Stimulated activated CD8-positive, alpha-beta memory T cell treated with anti-CD3 and anti-CD28 coated beads, Interleukin-7, amount 100 ng/mL, for 1 hour (primary cell): ENCODE measurements around the gene ELK1.
"Not testable (repeated sequence)": the region's sequence is repeated elsewhere in the genome, so short reads cannot be mapped to it uniquely, and the experiment has no call there.

Source experiments
- DNase-seq, 2 donors: peaks; one replicate each; pipeline ENCODE4 v3.0.0-alpha.2; 2020; ENCODE audit warnings: low read depth in 2 of 2

The ELK1 gene, protein sequence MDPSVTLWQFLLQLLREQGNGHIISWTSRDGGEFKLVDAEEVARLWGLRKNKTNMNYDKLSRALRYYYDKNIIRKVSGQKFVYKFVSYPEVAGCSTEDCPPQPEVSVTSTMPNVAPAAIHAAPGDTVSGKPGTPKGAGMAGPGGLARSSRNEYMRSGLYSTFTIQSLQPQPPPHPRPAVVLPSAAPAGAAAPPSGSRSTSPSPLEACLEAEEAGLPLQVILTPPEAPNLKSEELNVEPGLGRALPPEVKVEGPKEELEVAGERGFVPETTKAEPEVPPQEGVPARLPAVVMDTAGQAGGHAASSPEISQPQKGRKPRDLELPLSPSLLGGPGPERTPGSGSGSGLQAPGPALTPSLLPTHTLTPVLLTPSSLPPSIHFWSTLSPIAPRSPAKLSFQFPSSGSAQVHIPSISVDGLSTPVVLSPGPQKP

DNA sequence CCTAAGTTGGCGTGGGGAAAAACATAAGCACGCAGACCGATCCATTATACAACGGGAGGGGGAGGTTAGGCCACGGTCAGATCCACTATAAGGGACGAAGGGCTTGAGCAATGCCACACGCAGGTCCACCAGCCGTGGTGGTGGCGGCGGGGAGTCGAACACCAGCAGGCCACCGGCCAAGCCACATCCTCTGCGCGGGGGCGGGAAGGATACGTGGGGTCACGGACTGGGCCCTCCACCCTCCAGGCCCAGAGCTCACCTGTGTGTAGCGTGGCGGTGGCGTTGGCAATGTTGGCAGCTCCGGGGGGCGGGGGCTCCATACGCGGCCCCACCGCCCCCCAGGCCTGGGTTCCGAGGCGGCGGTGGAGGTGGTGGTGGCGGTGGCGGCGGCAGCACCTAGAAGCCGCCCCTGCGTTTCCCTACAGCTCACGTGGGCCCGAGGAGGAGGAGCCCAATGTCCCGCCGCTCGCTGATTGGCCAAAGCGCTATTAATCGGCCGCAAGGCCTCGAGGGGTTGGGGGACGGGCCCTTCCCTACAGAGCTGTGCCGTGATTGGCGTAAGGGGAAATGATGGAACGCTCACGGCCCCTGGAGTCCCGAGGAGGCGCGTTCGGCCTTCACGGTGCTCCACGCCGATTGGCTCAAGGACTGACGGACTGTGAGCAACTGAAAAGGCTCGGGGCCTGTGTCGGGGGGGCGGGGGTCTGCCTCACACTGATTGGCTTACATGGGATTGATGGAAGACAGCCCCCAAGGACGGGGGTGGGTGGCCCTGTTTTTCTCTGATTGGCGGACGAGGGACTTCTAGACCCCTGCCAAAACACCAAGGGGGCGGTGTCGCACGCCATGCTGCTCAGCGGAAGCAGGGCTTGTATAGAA lies at the start of gene ELK1:
Gene ELK1 (minus strand): TSS at position 400 of the 879 bp plus-strand sequence. CDS start 9,122 bp downstream, outside the sequence.
- DNase-seq = peak; percentile 63 to 68

DNA sequence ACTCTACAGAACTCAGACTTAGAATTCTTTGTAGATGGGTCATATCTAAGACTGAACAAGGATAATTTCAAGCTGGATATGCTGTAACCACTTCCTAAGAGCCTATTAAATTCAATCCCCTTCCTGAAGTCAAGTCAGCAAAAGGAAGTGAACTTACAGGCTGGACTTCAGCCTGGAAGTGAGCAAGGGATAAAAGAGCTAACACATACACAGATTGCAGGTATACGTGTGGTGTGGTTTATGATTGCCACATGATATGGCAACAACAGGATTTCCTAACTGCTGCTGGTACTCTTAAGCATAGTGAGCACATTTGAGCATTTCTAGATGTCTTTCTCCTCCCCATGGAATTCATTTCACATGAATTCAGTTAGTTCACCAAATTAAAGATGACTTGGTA lies 46.8 kb upstream of the ELK1 start:
- DNase-seq = no peak

DNA sequence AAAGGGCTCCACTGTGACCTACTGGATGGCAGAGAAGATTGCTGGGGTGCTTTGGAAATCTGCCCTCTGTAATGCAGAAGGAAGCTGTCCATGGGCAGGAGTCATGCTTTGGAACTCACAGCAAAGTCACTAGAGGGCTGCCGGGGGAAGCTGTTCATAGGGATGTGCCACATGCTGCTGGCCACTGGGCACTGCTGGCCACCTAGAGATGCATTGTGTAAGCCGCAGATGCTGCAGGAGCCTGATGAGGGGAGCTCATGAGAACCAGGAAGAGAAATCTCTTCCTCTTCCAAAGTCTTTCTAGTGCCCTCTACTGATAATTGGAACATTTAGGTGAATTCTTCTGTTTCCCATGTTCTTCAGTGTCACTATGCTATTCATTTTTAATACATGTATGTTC lies 39.8 kb upstream of the ELK1 start:
- DNase-seq = no peak

DNA sequence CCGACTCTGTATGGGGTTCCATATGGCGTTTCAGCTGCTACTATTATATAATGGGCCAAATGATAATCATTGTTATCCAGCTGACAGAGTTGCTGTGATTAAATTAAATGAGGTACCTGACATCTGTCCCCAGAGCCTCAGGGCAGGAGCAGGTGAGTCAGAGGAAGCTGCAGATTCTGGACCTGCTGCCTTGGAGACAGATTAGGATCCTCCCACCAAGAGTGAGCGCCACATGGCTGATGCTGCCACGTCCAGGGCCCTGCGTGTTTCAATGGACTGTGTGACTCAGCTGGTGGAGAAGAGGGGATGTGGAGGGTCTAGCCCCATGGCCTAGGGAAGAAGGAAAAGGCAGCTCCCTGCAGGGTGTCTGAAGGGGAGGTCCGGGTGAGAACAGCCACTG lies 36.9 kb upstream of the ELK1 start:
- no peak for DNase-seq

DNA sequence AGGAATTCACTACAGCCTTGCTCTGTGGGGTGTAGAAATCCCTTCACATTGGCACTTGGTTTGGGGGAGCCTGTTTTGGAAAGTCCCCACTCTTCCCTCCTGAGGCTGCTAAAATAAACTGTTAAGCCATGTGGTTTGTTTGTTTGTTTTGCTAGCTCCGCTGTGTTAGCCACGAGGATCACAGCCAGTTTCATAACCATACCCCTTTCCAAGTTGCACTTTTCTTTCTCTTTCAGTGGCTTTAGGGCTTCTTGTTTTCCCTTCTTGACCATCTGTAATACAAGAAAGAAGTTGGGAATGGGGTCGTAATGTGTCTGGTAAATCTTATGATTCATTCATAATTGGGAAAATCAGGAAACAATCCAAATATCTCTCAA lies 33.5 kb upstream of the ELK1 start:
- no peak for DNase-seq

DNA sequence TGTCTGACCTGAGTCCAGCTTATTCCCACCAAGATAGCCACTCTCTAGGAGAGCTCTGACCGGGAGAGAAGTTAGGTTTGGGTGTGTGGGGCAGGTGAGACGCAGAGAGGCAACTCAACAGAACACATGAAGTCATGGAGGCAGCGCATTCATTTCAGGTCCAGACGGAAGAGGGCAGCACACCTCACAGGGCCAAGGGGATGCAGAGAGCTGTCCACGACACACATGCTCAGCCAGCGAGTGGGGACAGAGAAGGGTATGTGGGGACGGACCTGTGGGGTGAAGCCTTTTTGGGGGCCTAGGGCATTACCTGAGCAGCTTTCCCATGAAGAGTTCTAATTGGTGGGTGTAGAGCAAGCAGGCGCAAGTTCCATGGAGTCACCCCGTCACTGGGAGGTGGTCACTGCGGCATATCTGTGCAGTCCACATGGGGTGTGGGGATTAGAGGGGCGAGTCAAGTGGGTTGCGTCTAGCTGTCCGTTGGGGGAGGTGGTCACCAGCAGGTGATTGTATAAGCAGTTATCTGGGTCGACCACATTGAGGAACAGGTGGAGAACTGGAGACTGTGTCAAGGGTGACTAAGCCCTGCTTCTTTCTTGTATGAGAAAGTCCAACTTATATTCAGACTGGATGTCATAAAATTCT lies 32.9 kb upstream of the ELK1 start:
- DNase-seq = no peak

DNA sequence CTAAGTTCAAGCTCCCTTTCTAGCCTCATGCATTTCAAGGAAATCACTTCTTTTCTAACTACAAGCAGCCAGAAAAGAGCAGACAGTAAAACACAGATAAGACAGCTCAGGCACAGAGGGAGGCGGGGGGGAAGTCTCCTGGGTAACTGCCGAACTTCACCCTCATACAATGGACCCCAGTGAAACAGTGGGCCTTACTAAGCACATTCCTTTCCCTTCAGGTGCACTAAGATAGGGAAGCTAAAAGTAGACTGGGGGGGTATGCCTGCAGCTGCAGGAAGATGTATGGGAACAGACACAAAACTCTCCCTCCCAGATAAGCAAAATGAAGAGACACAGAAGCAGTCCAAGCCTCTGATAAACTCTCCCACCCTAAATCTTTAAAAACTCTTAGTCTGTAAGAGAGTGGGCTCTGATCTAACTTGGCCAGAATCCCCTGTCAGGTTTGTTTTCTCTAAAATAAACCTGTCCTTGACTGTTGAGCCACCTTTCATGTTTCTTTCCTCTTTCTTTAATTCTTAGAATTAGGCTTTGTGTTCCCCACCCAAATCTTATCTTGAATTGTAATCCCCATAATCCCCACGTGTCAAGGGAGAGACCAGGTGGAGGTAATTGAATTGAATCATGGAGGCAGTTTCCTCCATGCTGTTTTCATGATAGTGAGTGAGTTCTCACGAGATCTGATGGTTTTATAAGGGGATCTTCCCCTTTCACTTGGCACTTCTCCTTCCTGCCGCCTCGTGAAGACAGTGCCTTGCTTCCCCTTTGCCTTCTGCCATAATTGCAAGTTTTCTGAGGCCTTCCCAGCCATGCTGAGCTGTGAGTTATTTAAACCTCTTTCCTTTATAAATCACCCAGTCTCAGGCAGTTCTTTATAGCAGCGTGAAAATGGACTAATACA lies 25.8 kb upstream of the ELK1 start:
- not testable (repeated sequence) for DNase-seq

DNA sequence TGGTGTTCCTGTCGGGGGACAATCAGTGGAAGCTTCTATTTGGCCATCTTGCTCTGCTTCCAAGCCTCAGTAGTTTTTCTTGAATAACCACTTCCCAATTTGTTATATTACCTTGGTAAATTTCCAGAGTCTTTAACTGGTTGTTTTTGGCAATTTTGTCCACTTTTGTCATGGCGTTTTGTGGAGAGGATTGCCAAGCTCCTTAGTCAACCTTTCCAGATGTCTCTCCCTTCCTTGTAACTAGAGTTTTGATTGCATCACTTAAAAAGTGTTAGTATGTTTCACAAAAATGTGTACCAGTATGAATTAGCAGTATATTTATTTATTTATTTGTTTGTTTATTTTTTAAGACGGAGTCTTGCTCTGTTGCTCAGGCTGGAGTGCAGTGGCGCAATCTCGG lies 24.4 kb upstream of the ELK1 start:
- no peak for DNase-seq

DNA sequence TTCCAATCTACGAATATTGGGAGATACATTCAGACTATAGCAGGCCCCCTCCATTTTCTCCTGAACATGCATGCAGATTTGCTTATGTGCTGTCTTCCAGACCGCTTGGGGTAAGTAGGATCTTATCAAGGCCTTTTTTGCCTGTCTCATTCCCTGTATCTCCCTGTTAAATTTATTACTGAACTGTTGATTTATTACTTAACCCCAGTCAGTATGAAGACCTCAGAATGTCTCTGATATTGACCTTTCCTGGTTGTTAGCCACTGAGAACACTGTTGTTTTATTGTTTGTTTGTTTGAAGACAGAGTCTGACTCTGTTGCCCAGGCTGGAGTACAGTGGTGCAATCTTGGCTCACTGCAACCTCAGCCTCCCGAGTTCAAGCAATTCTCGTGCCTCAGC lies 15.4 kb upstream of the ELK1 start:
- not testable (repeated sequence) for DNase-seq

DNA sequence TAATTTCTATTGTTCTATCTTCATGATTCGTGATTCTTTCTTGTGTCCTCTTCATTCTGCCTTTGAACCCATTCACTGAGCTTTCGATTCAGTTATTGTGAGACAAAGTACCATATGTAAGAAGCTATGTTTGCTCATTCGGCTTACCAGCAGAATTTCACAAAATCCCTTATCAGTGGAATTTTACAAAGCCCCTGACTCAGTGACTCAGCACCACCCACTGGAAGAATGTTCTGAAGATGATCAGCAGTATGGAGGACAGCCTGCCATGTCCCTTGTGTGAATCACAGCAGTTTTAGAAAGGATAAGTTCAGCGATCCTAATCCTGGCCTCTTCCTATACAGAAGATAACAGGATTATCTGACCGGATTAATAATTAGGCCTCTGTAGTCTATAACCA lies 14.4 kb upstream of the ELK1 start:
- DNase-seq = no peak

DNA sequence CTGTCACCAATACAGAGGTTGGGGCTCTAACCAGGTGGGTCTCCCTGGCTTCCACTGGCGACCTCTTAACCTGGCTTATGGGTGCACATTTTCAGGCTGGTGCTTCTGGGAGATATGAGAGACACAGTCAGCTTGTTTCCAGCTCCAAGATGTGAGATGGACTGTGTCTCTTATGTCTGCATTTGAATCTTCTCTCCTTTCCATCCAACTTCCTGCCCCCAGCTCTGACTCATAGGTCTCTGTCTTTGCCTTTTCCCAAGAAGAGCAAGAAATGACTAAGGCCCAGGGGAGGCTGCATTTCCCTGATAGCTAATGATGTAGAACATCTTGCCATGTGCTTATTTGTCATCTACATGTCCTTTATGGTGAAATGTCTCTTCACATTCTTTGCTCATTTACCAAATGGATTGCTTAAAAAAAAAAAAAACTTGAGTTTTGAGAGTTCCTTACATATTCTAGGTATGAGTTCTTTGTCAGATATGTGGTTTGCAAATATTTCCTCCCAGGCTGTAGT lies 11.8 kb upstream of the ELK1 start:
- no peak for DNase-seq

DNA sequence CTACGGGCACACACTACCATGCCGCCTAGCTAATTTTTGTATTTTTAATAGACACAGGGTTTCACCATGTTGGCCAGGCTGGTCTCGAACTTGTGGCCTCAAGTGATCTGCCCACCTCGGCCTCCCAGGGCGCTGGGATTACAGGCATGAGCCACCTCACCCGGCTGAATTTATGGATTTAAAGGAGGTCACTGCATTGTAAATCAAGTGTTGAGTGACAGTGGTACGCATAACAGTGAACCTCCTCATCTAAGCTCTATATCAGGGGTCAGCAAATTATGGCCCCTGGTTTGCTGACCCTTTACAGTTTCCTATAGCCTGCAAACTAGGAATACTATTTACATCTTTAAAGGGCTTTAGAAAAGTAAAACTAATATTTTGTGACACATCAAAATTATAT lies 11.2 kb upstream of the ELK1 start:
- no peak for DNase-seq

DNA sequence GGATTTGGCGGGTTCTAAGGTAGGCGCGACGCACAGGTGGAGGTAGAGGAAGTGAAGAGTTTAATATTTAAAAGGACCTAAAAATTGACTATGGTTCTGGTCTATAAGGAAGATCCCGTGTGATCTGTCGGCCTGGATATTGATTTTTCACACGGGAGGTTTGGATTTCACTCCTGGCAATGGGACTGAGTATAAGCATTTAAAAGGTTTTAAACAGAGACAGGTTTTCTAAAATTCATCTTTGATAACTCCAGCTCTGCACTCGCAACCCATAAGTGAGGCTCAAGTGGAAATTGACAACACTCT lies 9.0 kb upstream of the ELK1 start:
- DNase-seq = no peak

DNA sequence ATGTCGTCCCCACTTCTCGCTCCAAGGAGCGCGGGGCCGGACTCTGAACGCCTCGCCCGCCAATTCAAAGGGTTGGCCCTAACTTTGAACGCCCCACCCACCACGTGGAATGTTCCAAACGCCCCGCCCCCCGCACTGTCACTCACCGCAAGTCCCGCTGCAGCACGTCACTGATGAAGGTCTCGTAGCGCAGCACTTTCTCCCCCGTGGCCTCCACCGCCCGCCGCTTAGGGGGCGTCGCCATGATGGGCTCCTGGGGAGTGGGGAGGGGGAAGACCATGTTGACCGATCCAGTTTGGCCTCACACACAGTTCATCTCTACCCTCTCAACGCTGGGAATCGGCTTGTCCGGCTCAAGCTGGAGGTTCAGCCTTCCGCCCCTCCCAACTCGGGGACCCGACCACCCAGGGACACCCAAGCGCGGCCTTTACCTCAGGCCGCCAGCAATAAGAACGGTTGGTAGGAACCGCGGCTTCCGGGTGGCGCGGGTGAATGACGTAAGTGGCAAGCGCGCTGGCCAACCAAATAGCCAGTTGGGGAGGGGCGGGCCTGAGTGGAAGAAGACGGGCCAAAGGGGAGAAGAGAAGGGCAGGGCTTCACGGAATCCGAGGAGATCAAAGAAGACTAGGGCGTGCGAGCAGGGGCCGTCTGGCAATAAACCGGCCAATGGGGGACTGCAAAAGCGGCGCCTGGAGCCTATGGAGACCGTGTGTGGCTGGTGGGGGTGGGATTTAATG lies 8.5 kb upstream of the ELK1 start, which contains the start of gene UXT:
Gene UXT (minus strand): TSS at position 497 of the 737 bp plus-strand sequence. CDS start 253 bp downstream, at position 244.
- peak; percentile 74 to 77 for DNase-seq

DNA sequence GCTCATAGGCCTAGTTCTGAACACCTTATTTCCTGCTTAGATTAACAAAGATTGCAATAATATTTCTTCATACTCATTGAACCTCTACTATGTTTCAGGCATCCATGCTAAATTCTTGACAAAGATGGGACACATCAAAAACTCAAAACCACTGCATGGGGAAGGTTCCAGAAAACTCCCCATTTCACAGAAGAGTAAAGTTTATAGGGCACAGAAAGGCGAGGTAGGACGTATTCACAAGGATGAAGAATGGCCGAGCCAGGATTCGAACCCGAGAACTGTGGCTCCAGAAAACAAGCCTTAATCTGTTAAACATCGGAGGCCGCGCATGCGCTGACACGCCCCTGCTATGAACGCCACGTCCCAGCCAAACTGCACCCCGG lies 7.9 kb upstream of the ELK1 start:
- DNase-seq = no peak

DNA sequence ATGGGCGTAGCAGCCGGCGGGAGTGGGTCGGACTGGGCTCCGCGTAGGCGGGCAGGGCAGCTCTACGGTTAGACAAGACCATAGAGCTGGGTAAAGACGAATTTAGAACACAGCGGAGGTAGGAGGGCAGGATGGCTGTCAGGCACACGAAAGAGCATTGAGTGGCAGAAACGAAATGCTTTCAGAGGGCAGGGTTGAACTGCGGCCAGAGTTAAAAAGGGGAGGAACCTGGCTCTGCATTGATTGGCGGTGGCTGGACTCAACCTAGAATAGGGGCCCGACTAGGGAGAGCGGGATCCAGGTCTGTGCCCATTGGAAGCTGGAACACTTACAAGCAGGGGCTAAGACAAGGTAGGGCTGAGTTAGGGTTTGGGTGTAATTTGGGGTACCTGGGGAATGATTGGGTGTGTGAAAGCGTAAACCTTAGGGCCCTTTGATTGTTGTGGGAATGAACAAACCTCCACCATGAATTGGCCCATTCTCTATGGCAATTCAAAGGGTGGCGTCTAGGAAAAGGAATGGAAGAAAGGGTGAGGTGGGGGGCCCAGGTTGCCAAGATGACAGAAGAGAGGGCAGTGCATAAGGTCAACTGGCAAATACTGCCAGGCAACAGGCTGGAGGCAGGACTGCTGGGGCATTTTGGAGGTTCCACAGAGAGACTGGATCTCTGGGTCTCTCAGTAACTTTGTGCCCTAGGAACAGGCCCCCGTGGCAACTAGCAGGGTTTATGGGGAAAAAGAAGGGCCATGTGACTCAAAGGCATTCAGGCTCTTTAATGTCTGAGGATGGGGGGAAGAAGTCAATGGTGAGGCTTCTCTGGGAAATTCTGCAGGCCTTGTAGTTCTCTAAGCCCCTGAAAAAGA lies 911 bp upstream of the ELK1 start:
- DNase-seq = no peak

DNA sequence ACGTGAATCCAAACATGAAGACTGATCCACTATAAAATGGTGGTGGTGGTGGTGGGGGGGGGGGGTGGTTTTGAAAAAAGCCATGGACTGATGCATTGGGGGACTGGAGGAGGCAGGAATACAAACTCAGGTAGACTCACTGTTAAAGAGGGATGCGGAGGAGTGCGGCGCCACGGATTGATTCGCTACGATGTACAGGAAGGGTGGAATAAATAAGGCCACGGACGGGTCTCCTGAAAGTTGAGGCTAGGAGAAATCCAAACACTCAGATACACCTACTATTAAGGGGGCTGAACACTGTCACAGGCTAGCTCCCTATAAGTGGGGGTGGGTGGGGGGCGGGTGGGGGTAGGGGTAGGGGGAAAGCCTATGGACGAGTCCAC lies 591 bp downstream of the ELK1 start:
- DNase-seq = no peak

DNA sequence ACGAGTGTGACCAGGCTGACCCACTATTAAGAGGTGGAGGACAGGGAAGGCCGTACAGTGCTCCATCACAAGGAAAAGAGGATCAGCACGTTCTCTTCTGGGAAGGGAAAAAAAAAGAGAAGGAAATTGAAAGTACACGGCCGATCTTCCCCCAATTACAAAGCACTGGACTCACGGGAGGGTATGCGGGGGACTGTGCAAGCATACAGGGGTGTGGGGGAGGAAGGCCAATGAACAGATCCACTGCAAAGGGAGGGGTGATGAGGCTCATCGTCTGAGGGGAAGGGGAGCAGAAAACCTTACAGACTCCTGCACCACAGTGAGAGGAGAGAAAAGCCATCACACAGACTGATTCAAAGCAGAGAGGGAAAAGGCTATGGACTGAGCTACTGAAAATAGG lies 1.1 kb downstream of the ELK1 start:
- DNase-seq = no peak

DNA sequence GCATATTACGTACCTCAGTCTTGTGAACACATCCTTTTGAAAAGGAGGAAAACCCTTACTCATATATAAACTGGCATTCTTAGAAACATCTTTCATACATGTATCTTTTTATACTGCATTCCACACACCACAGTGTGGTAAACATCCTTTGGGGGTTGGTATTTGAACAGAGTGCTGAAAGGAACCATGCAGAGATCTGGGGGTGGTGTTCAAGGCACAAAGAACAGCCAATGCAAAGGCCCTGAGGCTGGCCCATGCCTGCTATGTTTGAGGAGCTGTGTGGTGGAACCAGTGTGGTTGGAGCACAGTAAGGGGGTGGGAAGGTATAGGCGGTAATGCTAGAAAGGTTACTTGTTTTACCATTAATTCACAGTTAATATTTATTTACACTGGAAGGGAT lies 2.0 kb downstream of the ELK1 start:
- DNase-seq = no peak

DNA sequence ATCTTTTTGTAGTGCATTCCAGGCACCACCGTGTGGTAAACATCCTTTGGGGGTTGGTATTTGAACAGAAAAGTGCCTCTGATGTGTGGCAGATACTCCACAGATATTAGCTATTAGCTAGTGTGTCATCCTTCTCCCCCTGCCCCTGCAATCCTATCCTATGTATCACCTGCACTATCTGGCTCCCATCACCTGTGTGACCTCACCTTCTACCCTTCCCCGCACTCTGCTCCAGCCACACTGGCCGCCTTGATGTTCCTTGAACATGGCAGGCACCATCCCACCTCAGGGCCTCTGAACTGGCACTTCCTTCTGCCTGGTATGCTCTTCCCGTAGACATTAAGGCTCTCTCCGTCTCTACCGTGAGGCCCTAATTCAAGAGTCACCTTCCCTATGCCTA lies 3.7 kb downstream of the ELK1 start:
- no peak for DNase-seq
